ENCODE data around the gene METRN.
A peak's percentile ranks its signal among the peaks of the same experiment; 100 is the strongest.

Gene METRN

DNA sequence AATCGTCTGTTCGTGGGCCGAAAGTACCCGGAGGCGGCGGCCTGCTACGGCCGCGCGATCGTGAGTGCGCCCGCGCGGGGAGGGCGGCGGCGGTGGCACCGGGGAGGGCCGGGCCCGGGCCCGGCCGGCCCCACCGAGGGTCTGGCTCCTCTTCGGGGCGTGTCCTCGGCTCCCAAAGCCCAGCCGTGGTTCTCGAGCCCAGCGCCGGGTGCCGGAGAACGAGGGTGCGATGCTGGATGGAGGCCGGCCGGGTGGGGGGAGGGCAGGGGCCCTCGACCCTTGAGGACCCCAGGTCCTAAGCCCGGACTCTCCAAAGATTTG, 34.3 kb upstream of the METRN start:
- peak overlapping the region; percentile 95 to 99 (median 99) for H3K4me2 ChIP-seq
- peaks cover under 1 to 11% (median 2%) of the 10 kb centered on the region in 11 experiments; a peak in 20 of 22 replicates for H3K27me3 ChIP-seq
- H4K20me1 ChIP-seq = peaks cover 26 to 78% (median 56%) of the 10 kb centered on the region in 11 experiments; a peak in 21 of 22 replicates
- TF ChIP-seq Cebpa-rat (IDR thresholded peaks at IDR 0.05) = no peak
- H3K36me3 ChIP-seq = peaks cover 23 to 34% (median 27%) of the 10 kb centered on the region in 11 experiments
- H3K9ac ChIP-seq = peak overlapping the region; percentile 87 to 96 (median 91)
- H3K27ac ChIP-seq = peak overlapping the region; percentile 69 to 91 (median 82)
- H3K9me3 ChIP-seq (replicated peaks in 1 of 11) = no peaks in the 10 kb centered on the region
- H3K4me1 ChIP-seq = peaks cover 42 to 53% (median 50%) of the 10 kb centered on the region in 10 experiments
- peak overlapping the region; percentile 75 to 98 (median 90) for H3K4me3 ChIP-seq

DNA sequence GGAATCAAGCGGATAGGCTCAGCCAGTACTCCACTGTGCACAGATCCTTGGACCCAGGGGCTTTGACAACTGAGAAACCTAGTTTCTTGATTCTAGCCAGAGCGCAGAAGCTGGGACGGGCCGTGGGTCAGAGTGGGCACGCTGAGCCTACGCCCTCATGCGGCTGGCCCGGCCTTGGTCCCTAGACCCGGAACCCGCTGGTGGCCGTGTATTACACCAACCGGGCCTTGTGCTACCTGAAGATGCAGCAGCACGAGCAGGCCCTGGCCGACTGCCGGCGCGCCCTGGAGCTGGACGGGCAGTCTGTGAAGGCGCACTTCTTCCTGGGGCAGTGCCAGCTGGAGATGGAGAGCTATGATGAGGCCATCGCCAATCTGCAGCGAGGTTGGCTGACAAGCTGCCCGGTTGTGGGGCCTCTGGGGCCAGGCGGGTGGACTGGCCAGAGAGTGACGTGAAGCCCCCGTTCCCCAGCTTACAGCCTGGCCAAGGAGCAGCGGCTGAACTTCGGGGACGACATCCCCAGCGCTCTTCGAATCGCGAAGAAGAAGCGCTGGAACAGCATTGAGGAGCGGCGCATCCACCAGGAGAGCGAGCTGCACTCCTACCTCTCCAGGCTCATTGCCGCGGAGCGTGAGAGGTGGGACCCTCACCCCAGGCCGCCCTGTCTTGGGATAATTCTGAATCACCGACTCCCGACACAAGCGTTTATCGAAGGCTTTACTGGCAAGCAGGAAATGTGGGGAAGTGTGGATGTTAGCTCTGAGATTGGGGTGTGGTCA, 33.8 kb upstream of the METRN start:
- Histone ChIP-seq H3K9me3 (replicated peaks in 1 of 11) (no peaks in the 10 kb centered on the region), H3K4me1 (peaks cover 42 to 57% (median 51%) of the 10 kb centered on the region in 10 experiments), H3K36me3 (peaks cover 23 to 39% (median 27%) of the 10 kb centered on the region in 11 experiments), H3K9ac (peak overlapping the region; percentile 87 to 96 (median 91)), H3K27me3 (peaks cover 0 to 6% (median 0%) of the 10 kb centered on the region in 11 experiments; a peak in 5 of 22 replicates), H3K4me2 (peak overlapping the region; percentile 95 to 99 (median 99)), H4K20me1 (peaks cover 26 to 74% (median 54%) of the 10 kb centered on the region in 11 experiments; a peak in 21 of 22 replicates), H3K4me3 (peak overlapping the region; percentile 75 to 98 (median 90)), H3K27ac (peak overlapping the region; percentile 69 to 91 (median 82); a peak in 21 of 22 replicates)
- TF ChIP-seq Cebpa-rat (IDR thresholded peaks at IDR 0.05) = no peak

DNA sequence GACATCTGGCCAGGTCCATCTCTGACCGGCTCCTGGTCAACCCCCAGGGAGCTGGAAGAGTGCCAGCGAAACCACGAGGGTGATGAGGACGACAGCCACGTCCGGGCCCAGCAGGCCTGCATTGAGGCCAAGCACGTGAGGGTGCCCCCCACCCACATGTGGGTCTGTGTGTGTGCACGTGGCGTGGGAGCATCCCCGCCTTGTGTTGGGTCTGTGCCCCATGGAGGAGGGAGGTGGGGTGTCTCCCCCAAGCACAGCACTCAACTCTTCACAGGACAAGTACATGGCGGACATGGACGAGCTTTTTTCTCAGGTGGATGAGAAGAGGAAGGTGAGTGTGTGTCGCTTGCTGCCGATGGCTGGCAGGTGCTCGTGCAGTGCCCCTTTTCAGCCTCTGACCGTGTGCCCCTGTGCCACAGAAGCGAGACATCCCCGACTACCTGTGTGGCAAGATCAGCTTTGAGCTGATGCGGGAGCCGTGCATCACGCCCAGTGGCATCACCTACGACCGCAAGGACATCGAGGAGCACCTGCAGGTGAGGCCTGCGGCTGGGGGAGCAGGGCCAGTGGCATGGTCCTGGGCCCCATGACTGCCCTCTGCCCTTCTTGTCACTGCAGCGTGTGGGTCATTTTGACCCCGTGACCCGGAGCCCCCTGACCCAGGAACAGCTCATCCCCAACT, 33.0 kb upstream of the METRN start:
- peak overlapping the region; percentile 87 to 96 (median 91); a peak in 21 of 22 replicates for H3K9ac ChIP-seq
- TF ChIP-seq Cebpa-rat (IDR thresholded peaks at IDR 0.05) = no peak
- H3K4me1 ChIP-seq = peaks cover 42 to 64% (median 52%) of the 10 kb centered on the region in 10 experiments
- H3K4me2 ChIP-seq = peak overlapping the region; percentile 95 to 99 (median 99)
- peak overlapping the region; percentile 75 to 98 (median 90) for H3K4me3 ChIP-seq
- no peaks in the 10 kb centered on the region for H3K9me3 ChIP-seq (replicated peaks in 1 of 11)
- H3K27me3 ChIP-seq = no peaks in the 10 kb centered on the region; a peak in 2 of 22 replicates
- peak overlapping the region in 2 of 11 experiments; percentile 82; a peak in 4 of 22 replicates for H3K27ac ChIP-seq
- peaks cover 26 to 70% (median 47%) of the 10 kb centered on the region in 11 experiments; a peak in 21 of 22 replicates for H4K20me1 ChIP-seq
- H3K36me3 ChIP-seq = peaks cover 28 to 47% (median 33%) of the 10 kb centered on the region in 11 experiments

- peak overlapping the region; percentile 84 to 96 (median 89); a peak in 21 of 22 replicates for H3K9ac ChIP-seq
These were observed 32.2 kb upstream of the METRN start for GRCh38 chr16:682493-683395.

DNA sequence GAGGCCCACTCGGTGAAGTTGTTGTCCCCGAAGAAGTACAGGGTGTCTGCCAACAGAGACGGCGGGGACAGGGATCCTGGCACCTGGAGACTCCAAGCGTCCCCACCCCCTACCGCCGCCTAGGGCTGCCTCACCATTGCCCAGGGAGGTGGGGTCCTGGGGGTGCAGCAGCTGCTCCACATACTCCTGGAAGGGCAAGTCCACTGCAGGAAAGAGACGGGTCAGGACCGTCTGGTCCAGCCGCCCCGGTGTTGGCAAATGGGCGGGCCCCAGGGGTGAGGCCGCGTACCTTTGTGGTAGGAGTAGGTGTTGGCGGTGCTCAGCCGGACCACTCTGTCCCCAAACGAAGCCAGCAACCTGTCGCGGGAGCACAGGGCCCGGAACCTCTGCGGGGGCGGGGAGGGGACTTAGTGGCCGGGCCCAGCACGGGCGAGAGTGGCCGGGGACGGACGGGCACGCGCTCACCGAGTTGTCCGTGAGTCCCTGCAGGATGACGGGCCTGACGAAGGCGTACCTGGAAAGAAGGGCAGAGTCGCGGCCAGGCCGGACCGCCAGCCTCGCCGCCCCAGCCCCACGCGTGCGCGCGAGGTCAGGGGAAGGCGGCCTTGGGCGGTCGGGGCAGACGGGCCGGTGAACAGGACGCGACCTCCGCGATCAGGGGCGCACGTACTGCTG, 31.4 kb upstream of the METRN start:
- H3K9me3 ChIP-seq (replicated peaks in 1 of 11) = no peaks in the 10 kb centered on the region
- H3K27ac ChIP-seq = peak overlapping the region; percentile 58 to 85 (median 78)
- peak overlapping the region; percentile 95 to 99 (median 99) for H3K4me2 ChIP-seq
- peaks cover 46 to 71% (median 57%) of the 10 kb centered on the region in 10 experiments for H3K4me1 ChIP-seq
- H3K9ac ChIP-seq = peak overlapping the region; percentile 84 to 96 (median 87)
- peaks cover 26 to 65% (median 42%) of the 10 kb centered on the region in 11 experiments; a peak in 21 of 22 replicates for H4K20me1 ChIP-seq
- H3K36me3 ChIP-seq = peaks cover 33 to 60% (median 44%) of the 10 kb centered on the region in 11 experiments
- H3K4me3 ChIP-seq = peak overlapping the region; percentile 64 to 98 (median 80)
- H3K27me3 ChIP-seq = no peaks in the 10 kb centered on the region
- no peak for TF ChIP-seq Cebpa-rat (IDR thresholded peaks at IDR 0.05)

More at GRCh38 chr16:682493-683395, 32.2 kb upstream of the METRN start:
- no peaks in the 10 kb centered on the region for H3K9me3 ChIP-seq (replicated peaks in 1 of 11)
- peak overlapping the region; percentile 95 to 99 (median 99) for H3K4me2 ChIP-seq
- no peak for TF ChIP-seq Cebpa-rat (IDR thresholded peaks at IDR 0.05)
- H3K4me1 ChIP-seq = peaks cover 42 to 64% (median 52%) of the 10 kb centered on the region in 10 experiments
- peaks cover 33 to 55% (median 41%) of the 10 kb centered on the region in 11 experiments for H3K36me3 ChIP-seq
- no peaks in the 10 kb centered on the region for H3K27me3 ChIP-seq
- peak overlapping the region in 4 of 11 experiments; percentile 75 to 81 (median 78); a peak in 2 of 22 replicates for H3K27ac ChIP-seq
- H4K20me1 ChIP-seq = peaks cover 26 to 68% (median 46%) of the 10 kb centered on the region in 11 experiments; a peak in 21 of 22 replicates
- peak overlapping the region; percentile 64 to 98 (median 81) for H3K4me3 ChIP-seq

DNA sequence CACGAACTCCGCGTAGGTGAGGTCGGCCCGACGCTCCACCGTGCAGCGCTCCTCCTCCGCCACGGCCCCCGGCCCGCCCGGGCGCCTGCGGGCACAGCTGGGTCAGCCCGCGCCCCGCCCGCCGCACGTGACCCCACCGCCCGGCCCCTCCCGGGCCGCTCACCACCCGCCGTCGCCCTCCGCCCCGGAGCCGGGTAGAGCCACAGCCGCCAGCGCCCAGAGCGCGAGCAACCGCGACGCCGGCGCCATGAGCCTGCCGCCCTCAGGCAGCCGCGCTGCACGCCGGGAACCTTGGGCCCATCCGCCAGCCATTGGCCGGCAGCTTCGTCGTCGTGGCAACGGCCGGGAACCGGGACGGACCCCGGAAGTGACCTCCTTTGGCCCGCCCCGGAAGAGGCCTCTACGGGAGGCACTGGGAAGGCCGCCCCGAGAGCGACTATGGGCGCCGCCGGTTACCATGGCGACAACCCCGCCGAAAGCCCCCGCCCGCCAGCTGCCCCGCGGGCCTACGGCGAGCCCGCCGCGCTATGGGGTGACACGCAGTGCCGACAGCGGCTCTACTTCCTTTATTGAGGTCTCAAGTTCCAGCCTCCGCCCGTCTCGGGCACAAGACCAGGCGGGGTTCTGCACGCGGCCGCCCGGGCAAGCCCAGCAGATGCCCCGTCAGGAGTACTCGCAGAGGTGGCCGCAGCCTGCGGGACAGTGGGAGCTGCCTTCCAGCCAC, 30.7 kb upstream of the METRN start, which contains the start of gene JMJD8:
Gene JMJD8, minus strand, starts transcription at position 264 of the 724 bp plus-strand sequence. Its CDS starts 15 bp downstream, at position 249.
- Histone ChIP-seq H3K36me3 (peaks cover 33 to 60% (median 44%) of the 10 kb centered on the region in 11 experiments), H3K4me3 (peak within 1 kb of the TSS; percentile 64 to 98 (median 80)), H4K20me1 (peaks cover 26 to 58% (median 36%) of the 10 kb centered on the region in 11 experiments; a peak in 21 of 22 replicates), H3K27ac (peak within 1 kb of the TSS; percentile 58 to 85 (median 78)), H3K9me3 (replicated peaks in 1 of 11) (no peaks in the 10 kb centered on the region), H3K4me1 (peaks cover 49 to 72% (median 58%) of the 10 kb centered on the region in 10 experiments), H3K27me3 (no peaks in the 10 kb centered on the region), H3K9ac (peak within 1 kb of the TSS; percentile 84 to 96 (median 87)), H3K4me2 (peak within 1 kb of the TSS; percentile 95 to 99 (median 99))
- TF ChIP-seq Cebpa-rat (IDR thresholded peaks at IDR 0.05) = no peak
